DOHH2 (cell line): Measurements from ENCODE around the gene TMC4.

Experiments
- H3F3A ChIP-seq: fragments of 200-600 bp; sonication (generic), shearing (Covaris generic); 2 replicates; pipeline ENCODE4 v1.6.0; 2016; ENCODE audit warnings: antibody characterized with exemption, mild to moderate bottlenecking; ENCODE audit not compliant: control insufficient read depth, insufficient read depth
- H3K27ac ChIP-seq: fragments of 200-600 bp; sonication (generic); 2 replicates; pipeline ENCODE4 v1.5.1; 2014; ENCODE audit warnings: low read depth, mild to moderate bottlenecking, low read length, moderate library complexity
- H3K27me3 ChIP-seq: fragments of 200-600 bp; sonication (generic); 2 replicates; pipeline ENCODE4 v1.6.1; 2014; ENCODE audit warnings: mild to moderate bottlenecking, low read length, mixed read lengths; ENCODE audit not compliant: control insufficient read depth
- H3K36me3 ChIP-seq: fragments of 200-600 bp; sonication (generic); 2 replicates; pipeline ENCODE4 v1.6.1; 2014; ENCODE audit warnings: mild to moderate bottlenecking, low read length, moderate library complexity, mixed read lengths; ENCODE audit not compliant: control insufficient read depth
- H3K4me1 ChIP-seq: fragments of 200-600 bp; sonication (generic); 2 replicates; pipeline ENCODE4 v1.6.1; 2014; ENCODE audit warnings: mild to moderate bottlenecking, low read length, mixed read lengths; ENCODE audit not compliant: control insufficient read depth
- H3K4me2 ChIP-seq: fragments of 200-600 bp; sonication (generic); 2 replicates; pipeline ENCODE4 v1.6.0; 2014; ENCODE audit warnings: mild to moderate bottlenecking, low read length, moderate library complexity
- H3K4me3 ChIP-seq: fragments of 200-600 bp; sonication (generic); 2 replicates; pipeline ENCODE4 v1.5.1; 2014; ENCODE audit warnings: mild to moderate bottlenecking, low read length, mixed read lengths
- H3K79me2 ChIP-seq: fragments of 200-600 bp; sonication (generic); 2 replicates; pipeline ENCODE4 v1.6.1; 2014; ENCODE audit warnings: mild to moderate bottlenecking, low read length, mixed read lengths; ENCODE audit not compliant: control insufficient read depth
- H3K9me2 ChIP-seq: fragments of 200-600 bp; sonication (generic); replicated peaks from 2 replicates; pipeline ENCODE4 v1.6.1; 2014; ENCODE audit warnings: mild to moderate bottlenecking, low read length, mixed read lengths; ENCODE audit not compliant: control insufficient read depth
- H3K9me3 ChIP-seq: fragments of 200-600 bp; sonication (generic); 2 replicates; pipeline ENCODE4 v1.6.1; 2014; ENCODE audit warnings: antibody characterized with exemption, low read length, mixed read lengths; ENCODE audit not compliant: control insufficient read depth, insufficient read depth
- H4K20me1 ChIP-seq: fragments of 200-600 bp; sonication (generic); 2 replicates; pipeline ENCODE4 v1.6.0; 2014; ENCODE audit warnings: low read depth, mild to moderate bottlenecking, antibody characterized with exemption, low read length, moderate library complexity; ENCODE audit not compliant: control insufficient read depth, insufficient read depth
- CTCF ChIP-seq: fragments of 200-600 bp; sonication (generic); IDR thresholded peaks from one replicate; pipeline ENCODE4 v1.5.1; 2014; ENCODE audit warnings: antibody characterized with exemption, mild to moderate bottlenecking, low read depth, low read length; ENCODE audit not compliant: poor library complexity, severe bottlenecking
- EZH2phosphoT487 ChIP-seq: fragments of 200-600 bp; sonication (generic); IDR thresholded peaks from 2 replicates; pipeline ENCODE4 v1.6.1; 2017; ENCODE audit warnings: borderline replicate concordance, mild to moderate bottlenecking, antibody characterized with exemption, low read length, moderate library complexity, mixed read lengths

The TMC4 gene

GRCh38 chr19:54211235-54211634 is 38.3 kb upstream of the TMC4 start:
- TF ChIP-seq EZH2phosphoT487 (no peak), CTCF (no peak)
- Histone ChIP-seq H3K27me3 (no peaks in the 10 kb centered on the region), H3K27ac (no peak overlapping the region), H3F3A (peaks cover 38% of the 10 kb centered on the region), H3K36me3 (peaks cover 37% of the 10 kb centered on the region), H3K79me2 (peaks cover 21% of the 10 kb centered on the region), H3K9me2 (no peaks in the 10 kb centered on the region), H3K4me1 (peaks cover 6% of the 10 kb centered on the region; the same call in 1 of the 2 replicates), H3K4me2 (no peak overlapping the region), H3K4me3 (no peak overlapping the region), H3K9me3 (no peaks in the 10 kb centered on the region), H4K20me1 (peaks cover 8% of the 10 kb centered on the region)

- Histone ChIP-seq H3K4me2 (no peak overlapping the region), H3K36me3 (peaks cover 50% of the 10 kb centered on the region), H3K9me3 (no peaks in the 10 kb centered on the region), H3F3A (peaks cover 50% of the 10 kb centered on the region), H4K20me1 (peaks cover 18% of the 10 kb centered on the region), H3K79me2 (peaks cover 34% of the 10 kb centered on the region), H3K27me3 (no peaks in the 10 kb centered on the region), H3K4me3 (no peak overlapping the region), H3K9me2 (no peaks in the 10 kb centered on the region), H3K4me1 (peaks cover 13% of the 10 kb centered on the region), H3K27ac (no peak overlapping the region)
- TF ChIP-seq EZH2phosphoT487 = no peak
- TF ChIP-seq CTCF = no peak
Observed at GRCh38 chr19:54209811-54210494, 37.0 kb upstream of the TMC4 start.

- H3K27ac ChIP-seq = no peak overlapping the region
- peaks cover 25% of the 10 kb centered on the region for H4K20me1 ChIP-seq
- H3F3A ChIP-seq = peaks cover 57% of the 10 kb centered on the region
- H3K27me3 ChIP-seq = no peaks in the 10 kb centered on the region
- H3K9me2 ChIP-seq = no peaks in the 10 kb centered on the region
- peaks cover 20% of the 10 kb centered on the region for H3K4me1 ChIP-seq
- H3K36me3 ChIP-seq = peaks cover 57% of the 10 kb centered on the region
- no peaks in the 10 kb centered on the region for H3K9me3 ChIP-seq
- peaks cover 41% of the 10 kb centered on the region for H3K79me2 ChIP-seq
- no peak overlapping the region for H3K4me3 ChIP-seq
- no peak overlapping the region for H3K4me2 ChIP-seq
- TF ChIP-seq EZH2phosphoT487 = no peak
- no peak for TF ChIP-seq CTCF
Observed at GRCh38 chr19:54209058-54209810, 36.3 kb upstream of the TMC4 start.
